Measurements from ENCODE around the gene AP1B1.

Gene AP1B1

DNA sequence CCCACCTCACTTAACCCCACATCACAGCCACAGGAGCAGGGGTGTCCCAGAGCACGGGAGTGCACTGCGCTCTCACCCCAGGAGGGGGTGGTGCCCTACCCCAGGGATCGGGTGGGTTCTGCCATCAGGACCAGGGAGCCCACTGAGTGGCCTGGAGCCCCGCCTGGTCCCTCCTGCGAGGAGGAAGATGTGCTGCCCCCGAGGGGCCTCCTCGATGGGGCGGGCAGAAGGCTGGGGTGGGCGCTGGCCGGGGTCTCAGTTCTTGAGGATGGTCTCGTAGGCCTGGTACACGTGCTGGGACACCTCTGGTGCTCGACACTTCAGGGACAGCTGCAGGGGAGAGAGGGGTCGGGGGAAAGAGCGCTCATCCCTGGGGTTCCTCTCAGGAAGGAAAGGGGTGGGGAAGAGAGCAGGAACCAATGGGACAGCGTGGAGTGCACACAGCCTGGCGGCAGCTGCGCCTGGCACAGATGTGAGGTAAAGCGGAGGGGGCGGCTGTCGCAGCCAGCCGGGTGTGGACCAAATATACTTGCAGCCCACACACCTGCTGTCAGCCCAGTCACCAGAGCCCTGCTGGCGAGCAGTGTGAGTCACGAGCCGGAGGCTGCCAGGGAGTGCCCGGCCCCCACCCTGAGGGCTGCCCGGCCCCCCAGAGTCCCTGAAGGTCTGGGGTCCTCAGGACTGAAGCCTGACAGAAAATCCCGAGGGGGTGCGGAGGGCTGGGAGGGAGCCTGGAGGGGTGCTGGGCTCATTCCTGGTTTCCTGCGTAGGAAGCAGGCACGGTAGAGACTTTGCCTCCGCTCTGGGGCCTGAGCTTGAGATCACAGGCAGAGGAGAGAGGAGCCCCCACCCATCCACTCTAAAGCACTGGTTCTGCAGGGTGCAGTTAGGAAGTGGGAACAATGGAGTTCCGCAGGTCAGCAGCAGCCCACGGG, 59.5 kb downstream of the AP1B1 start:
- ATAC-seq (ENCODE audit: low read depth) = no peak
- peaks cover 29% of the 10 kb centered on the region for H3K36me3 Mint-ChIP-seq
- H3K27ac Mint-ChIP-seq = peak overlapping the region; percentile 83
- no peak for DNase-seq (ENCODE audit: low spot score in 2 of 2)
- no peaks in the 10 kb centered on the region for H3K27me3 Mint-ChIP-seq
- no peak overlapping the region for H3K4me3 Mint-ChIP-seq
- no peaks in the 10 kb centered on the region for H3K4me1 Mint-ChIP-seq
- H3K9me3 Mint-ChIP-seq = no peaks in the 10 kb centered on the region

DNA sequence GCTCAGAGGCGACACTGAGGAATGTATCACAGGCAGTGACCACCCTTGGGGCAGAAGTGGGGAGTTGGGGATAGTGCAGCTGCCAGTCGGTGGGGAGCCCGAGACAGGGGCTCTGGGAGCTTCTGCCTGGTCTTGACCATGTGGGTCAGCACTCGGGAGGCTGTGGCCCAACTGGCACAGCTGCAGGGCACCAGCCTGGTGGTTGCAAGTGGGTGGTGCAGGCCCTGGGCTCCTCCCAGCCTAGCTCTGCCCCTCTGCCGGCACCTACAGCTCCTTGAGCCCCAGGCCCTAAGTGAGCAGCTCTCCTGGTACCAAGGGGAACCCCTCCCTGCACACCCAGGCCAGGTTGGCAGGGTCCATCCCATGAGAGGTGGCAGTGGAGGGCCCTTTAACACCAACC, 60.3 kb downstream of the AP1B1 start:
- H3K4me3 Mint-ChIP-seq = no peak overlapping the region
- H3K27me3 Mint-ChIP-seq = no peaks in the 10 kb centered on the region
- no peak overlapping the region for H3K27ac Mint-ChIP-seq
- no peak for DNase-seq (ENCODE audit: low spot score in 2 of 2)
- H3K9me3 Mint-ChIP-seq = no peaks in the 10 kb centered on the region
- no peaks in the 10 kb centered on the region for H3K4me1 Mint-ChIP-seq
- H3K36me3 Mint-ChIP-seq = peaks cover 25% of the 10 kb centered on the region
- no peak for ATAC-seq (ENCODE audit: low read depth)

DNA sequence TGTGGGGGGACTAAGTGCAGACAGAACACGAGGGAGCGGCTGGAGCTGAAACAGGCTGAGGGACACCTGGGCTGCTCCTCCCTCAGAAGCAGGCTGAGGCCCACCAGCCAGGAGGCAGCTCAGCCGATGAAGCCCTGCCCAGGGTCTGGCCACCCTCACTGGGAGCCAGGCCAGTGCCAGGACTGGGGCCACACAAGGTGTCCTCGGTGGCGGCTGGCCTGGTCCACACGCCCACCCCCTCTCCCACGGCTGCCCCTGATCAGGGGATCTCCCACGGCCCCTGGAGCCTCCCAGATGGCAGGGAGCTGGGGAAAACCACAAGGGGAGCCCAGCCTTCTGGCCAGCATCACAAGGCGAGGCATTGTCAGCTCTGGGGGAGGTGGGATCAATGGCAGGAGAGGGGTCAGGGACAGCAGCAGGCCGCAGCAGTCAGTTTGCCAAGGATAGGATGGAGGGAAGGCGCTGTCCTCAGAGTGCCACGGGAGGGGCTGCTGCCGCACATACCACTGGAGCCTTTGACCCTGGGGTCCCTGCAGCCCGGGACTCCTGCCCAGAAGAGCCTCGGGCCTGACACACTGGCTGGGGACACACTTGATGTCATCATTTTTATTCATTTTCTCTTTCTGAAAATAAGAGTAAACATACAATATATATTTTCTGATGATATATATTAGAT, 61.1 kb downstream of the AP1B1 start:
- no peaks in the 10 kb centered on the region for H3K27me3 Mint-ChIP-seq
- H3K36me3 Mint-ChIP-seq = peaks cover 25% of the 10 kb centered on the region
- H3K4me3 Mint-ChIP-seq = no peak overlapping the region
- no peaks in the 10 kb centered on the region for H3K4me1 Mint-ChIP-seq
- DNase-seq (ENCODE audit: low spot score in 2 of 2) (no peak), ATAC-seq (ENCODE audit: low read depth) (no peak)
- no peaks in the 10 kb centered on the region for H3K9me3 Mint-ChIP-seq
- no peak overlapping the region for H3K27ac Mint-ChIP-seq

DNA sequence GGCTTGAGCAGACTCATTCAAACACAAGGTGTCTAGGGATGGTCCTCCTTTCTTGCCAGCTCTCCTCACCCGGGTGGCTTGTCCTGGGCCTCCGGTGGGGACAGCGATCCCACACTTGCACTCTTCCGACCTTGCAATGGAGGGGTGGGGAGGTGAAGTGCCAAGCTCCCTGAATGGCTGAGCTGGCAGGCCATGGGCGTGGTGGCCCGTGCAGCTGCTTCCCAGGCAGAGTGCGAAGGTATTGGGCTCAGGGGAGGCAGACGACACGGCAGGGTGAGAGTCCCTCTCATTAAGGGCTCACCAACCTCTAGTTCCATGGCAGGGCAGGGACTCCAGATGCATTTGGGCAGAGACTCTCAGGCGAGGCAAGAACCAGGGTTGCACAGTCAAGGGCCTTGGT, 61.9 kb downstream of the AP1B1 start:
- ATAC-seq (ENCODE audit: low read depth) (no peak), DNase-seq (ENCODE audit: low spot score in 2 of 2) (no peak)
- H3K27ac Mint-ChIP-seq = no peak overlapping the region
- no peaks in the 10 kb centered on the region for H3K4me1 Mint-ChIP-seq
- peaks cover 22% of the 10 kb centered on the region for H3K36me3 Mint-ChIP-seq
- no peaks in the 10 kb centered on the region for H3K27me3 Mint-ChIP-seq
- no peak overlapping the region for H3K4me3 Mint-ChIP-seq
- no peaks in the 10 kb centered on the region for H3K9me3 Mint-ChIP-seq

DNA sequence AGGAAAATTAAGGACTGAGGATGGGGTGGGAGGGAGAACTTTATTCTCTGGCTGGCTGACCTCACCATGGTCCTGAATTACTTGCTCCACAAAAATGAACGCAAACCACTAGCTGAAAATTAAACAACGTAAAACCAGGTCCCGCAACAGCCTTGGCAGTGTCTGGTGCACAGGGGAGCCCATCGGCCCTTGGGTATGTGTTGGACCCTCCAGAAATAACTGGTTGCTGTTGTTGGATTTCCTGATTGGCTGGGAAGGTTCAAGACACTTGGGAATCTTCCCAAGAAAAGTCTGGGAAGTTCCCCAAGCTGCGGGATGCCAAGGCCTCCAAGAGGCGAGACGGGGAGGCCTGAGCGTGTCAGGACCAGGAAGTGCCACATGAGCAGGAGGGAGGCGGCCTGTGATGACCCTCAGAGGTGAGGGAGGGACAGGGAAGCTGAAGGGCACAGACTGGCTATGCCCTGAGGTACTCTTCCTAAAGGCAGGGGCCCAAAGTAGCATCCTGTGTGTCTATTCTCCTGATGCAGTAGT, 62.5 kb downstream of the AP1B1 start:
- Mint-ChIP-seq H3K27me3 (no peaks in the 10 kb centered on the region), H3K9me3 (no peaks in the 10 kb centered on the region), H3K36me3 (peaks cover 20% of the 10 kb centered on the region), H3K27ac (no peak overlapping the region), H3K4me3 (no peak overlapping the region), H3K4me1 (no peaks in the 10 kb centered on the region)
- DNase-seq (ENCODE audit: low spot score in 2 of 2) = no peak
- ATAC-seq (ENCODE audit: low read depth) = no peak

DNA sequence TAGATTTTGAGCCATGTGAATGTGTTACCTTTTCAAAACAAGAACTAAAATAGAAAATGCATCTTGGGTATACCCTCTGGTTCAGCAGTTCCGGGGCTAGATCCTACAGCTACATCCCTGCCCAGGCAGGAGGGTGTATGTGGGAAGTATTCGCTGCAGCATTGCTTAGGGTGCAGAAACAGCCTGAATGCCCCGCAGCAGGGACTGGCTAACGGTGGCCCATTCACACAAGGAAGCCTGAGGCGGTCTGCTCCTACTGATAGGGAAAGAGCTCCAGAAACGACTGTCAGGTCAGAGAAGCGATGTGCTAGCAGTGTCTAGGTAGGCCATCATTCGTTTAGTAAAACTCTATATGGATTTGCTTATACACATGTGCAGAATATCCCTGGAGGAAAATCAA, 63.0 kb downstream of the AP1B1 start:
- H3K36me3 Mint-ChIP-seq = peaks cover 19% of the 10 kb centered on the region
- no peak overlapping the region for H3K27ac Mint-ChIP-seq
- no peak for ATAC-seq (ENCODE audit: low read depth)

DNA sequence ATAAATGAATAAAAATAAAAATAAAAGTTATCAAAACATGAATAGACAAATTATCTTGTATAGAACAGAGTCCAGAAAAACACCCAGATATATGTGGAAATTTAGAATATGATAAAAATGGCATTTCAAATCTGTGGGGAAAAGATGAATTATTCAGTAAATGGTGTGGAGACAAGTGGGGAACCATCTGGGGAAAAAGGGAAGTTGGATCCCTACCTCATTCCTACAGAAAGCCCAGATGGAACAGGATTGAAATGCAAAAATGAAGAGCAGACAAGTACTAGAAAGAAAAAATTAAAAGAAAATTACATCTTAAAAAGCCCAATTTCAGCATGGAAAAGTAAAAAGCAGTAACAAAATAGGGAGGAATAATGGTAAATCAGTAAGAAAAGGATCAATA, 64.7 kb downstream of the AP1B1 start:
- no peaks in the 10 kb centered on the region for H3K9me3 Mint-ChIP-seq
- peaks cover 12% of the 10 kb centered on the region for H3K36me3 Mint-ChIP-seq
- no peak overlapping the region for H3K4me3 Mint-ChIP-seq
- DNase-seq (ENCODE audit: low spot score in 2 of 2) (no peak), ATAC-seq (ENCODE audit: low read depth) (no peak)
- no peak overlapping the region for H3K27ac Mint-ChIP-seq
- H3K27me3 Mint-ChIP-seq = no peaks in the 10 kb centered on the region
- no peaks in the 10 kb centered on the region for H3K4me1 Mint-ChIP-seq

More for the DNA sequence above, 63.0 kb downstream of the AP1B1 start:
- Mint-ChIP-seq H3K4me3 (no peak overlapping the region), H3K4me1 (no peaks in the 10 kb centered on the region), H3K9me3 (no peaks in the 10 kb centered on the region), H3K27me3 (no peaks in the 10 kb centered on the region)
- no peak for DNase-seq (ENCODE audit: low spot score in 2 of 2)

DNA sequence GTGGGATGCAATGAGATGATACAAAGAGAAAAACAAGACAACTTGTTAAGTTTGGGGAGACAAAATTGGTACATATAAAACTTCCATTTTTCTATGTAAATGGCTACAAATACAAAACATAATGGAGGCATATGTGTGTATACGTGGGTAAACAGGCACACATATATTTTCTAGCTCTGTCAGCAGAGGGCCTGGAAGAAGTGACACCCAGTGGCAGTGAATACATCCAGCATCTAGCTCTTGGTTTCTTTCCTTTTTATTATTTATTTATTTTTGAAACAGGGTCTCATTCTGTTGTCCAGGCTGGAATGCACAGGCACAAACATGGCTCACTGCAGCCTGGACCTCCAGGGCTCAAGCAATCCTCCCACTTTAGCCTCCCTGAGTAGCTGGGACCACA, 67.8 kb downstream of the AP1B1 start:
- Mint-ChIP-seq H3K27me3 (peaks cover 8% of the 10 kb centered on the region), H3K4me1 (no peaks in the 10 kb centered on the region), H3K36me3 (peaks cover 3% of the 10 kb centered on the region), H3K4me3 (no peak overlapping the region), H3K9me3 (no peaks in the 10 kb centered on the region), H3K27ac (no peak overlapping the region)
- no peak for ATAC-seq (ENCODE audit: low read depth)
- DNase-seq (ENCODE audit: low spot score in 2 of 2) = no peak

DNA sequence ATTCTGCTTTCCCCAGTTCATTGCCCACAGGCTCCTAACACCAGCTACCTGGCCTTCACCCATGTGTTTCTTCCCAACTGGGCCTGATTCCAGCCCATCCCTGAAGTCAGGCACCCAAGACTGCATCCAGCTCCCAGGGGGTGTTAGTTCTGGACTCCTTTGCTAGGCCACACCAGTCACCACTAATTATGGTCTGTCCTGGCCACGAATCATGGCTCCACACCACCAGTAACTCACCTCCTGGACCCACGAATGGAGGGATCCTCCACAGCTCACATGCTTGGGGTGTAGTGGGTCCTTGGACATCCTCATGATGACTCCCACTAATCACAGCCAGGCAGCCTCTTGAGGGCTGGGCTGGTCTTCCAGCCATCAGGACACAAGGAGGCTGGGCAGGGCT, 69.3 kb downstream of the AP1B1 start:
- Mint-ChIP-seq H3K4me1 (peaks cover 6% of the 10 kb centered on the region), H3K4me3 (no peak overlapping the region), H3K27ac (no peak overlapping the region), H3K36me3 (peaks cover 4% of the 10 kb centered on the region), H3K9me3 (no peaks in the 10 kb centered on the region), H3K27me3 (peaks cover 15% of the 10 kb centered on the region)
- ATAC-seq (ENCODE audit: low read depth) (no peak), DNase-seq (ENCODE audit: low spot score in 2 of 2) (no peak)

DNA sequence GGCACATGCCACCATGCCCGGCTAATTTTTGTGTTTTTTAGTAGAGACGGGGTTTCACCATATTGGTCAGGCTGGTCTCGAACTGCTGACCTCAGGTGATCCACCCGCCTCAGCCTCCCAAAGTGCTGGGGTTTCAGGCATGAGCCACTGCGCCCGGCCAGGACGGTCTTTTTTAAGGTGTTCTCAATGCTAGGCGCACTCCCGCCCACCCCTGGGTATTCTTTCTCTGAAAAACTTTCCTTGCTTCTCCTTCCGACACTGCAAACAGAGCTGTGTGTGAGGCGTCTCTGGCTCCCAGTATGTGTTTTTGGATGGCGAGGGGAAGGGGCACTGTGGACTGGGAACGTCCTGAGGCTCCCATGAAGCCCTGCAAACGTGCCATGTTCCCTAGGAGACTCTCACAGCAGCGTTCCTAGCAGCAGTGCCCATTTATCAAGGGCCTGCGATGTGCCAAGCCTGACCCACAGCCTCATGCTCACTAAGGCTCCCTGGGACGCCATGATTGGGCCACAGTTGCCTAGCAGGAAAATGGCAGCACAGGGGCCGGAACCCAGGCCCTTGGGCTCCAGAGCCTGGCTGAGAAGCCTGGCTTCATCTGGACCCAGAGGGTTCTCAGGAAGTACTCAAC, 70.4 kb downstream of the AP1B1 start:
- DNase-seq (ENCODE audit: low spot score in 2 of 2) = no peak
- H3K27me3 Mint-ChIP-seq = peaks cover 25% of the 10 kb centered on the region
- no peak overlapping the region for H3K4me3 Mint-ChIP-seq
- no peak overlapping the region for H3K27ac Mint-ChIP-seq
- peaks cover 4% of the 10 kb centered on the region for H3K36me3 Mint-ChIP-seq
- peaks cover 10% of the 10 kb centered on the region for H3K4me1 Mint-ChIP-seq
- no peak for ATAC-seq (ENCODE audit: low read depth)
- H3K9me3 Mint-ChIP-seq = no peaks in the 10 kb centered on the region

DNA sequence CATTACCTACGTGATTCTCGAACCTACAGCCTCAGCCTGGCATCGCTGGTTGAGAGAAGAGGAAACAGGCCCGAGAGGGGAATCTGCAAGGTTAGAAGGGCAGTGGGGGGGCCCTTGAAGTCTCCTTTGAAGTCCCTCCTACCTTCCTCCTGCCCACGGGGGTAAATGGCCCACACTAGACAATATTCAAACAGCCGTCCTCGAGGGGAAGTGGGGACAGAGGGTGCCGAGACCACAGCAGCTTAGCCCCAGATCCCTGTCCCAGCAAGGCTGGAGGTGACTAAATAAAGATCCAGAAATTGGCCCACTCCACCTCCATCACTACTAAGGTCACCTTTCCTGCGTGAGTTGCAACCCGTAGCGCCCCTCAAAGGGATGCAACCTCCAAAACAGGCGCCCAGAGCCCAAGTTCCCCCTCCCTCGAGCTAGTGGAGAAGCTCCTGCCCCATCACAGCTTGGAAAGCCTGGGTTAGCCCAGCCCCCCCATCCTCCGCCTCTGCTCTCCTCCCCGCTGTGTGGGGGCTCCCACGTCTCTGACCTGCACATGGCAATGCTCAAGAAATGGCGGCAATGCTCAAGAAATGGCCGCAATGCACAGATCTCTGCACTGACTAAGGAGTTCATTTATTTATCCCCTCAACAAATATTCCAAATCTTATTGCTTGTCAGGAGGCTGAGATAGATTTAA, 72.1 kb downstream of the AP1B1 start:
- Mint-ChIP-seq H3K27ac (no peak overlapping the region), H3K36me3 (peaks cover 4% of the 10 kb centered on the region), H3K4me3 (peak overlapping the region; percentile 61), H3K27me3 (peaks cover 33% of the 10 kb centered on the region), H3K4me1 (peaks cover 11% of the 10 kb centered on the region), H3K9me3 (no peaks in the 10 kb centered on the region)
- DNase-seq (ENCODE audit: low spot score in 2 of 2) (no peak), ATAC-seq (ENCODE audit: low read depth) (no peak)

DNA sequence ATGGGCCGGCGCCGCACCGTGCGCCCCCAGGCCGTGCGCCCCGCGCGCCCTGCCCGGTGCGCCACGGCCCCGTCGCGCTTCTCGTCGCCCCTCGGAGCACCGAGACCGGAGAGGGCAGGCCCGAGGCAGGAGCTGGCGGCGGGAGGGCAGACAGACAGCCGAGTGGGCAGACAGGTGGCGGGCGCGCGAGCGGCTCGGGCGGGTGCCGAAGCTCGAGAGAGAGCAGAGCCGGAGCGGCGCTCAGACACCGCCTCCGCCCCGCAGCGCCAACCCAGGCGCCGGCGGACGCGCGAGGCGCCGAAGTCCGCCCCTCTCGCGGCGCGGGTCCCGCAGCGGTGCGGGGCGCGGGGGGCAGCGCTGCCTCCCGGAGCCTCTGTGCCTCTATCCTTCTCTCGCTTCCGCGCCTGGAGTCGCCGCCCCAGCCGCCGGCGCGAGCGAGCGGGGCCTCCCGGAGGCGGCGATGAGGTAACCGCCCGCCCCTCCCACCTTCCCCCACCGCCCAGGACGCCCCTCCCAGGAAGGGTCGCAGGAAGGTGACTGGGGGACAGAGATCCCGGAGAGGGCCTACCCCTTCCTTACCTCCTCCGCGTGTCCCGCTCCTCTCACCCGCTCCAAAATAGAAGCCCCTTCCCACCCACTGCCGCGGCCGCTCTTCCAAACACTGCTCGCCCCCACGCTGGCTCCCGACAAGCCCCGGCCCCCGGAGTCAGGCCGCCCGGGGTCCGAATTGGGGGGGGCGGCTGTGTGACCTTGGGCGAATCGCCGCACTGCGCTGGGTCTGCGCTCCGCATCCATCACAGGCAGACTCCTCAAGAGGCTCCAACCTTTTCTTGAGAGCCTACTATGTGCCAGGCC, 72.9 kb downstream of the AP1B1 start, which contains the start of gene RASL10A:
Gene RASL10A (minus strand): TSS at position 412 of the 855 bp plus-strand sequence. CDS start 451 bp downstream, outside the sequence.
- peak within 1 kb of the TSS; percentile 66 for H3K4me3 Mint-ChIP-seq
- H3K4me1 Mint-ChIP-seq = peaks cover 13% of the 10 kb centered on the region
- H3K36me3 Mint-ChIP-seq = peaks cover 4% of the 10 kb centered on the region
- ATAC-seq (ENCODE audit: low read depth) (no peak), DNase-seq (ENCODE audit: low spot score in 2 of 2) (no peak)
- H3K27me3 Mint-ChIP-seq = peaks cover 35% of the 10 kb centered on the region
- H3K9me3 Mint-ChIP-seq = no peaks in the 10 kb centered on the region
- no peak within 1 kb of the TSS for H3K27ac Mint-ChIP-seq

Measured in memory B cell (primary cell).